ENCODE measurements around the gene THOC6.
"Not testable (repeated sequence)": the region's sequence is repeated elsewhere in the genome, so short reads cannot be mapped to it uniquely, and the experiment has no call there.

- TF ChIP-seq CTCF, EP300 (IDR thresholded peaks at IDR 0.05): not testable (repeated sequence)
Measured at GRCh38 chr16:3072148-3072547, 48.3 kb downstream of the THOC6 start.

Measured in ovary (tissue), 3 donors.